Gastrocnemius medialis (tissue), 4 donors: Measurements from ENCODE around the gene SDS. TPM values are rescaled to one million over a fixed set of nuclear protein-coding genes. Genes with fewer than 3 reads are reported as not detected.

Source experiments
- ATAC-seq, 2 donors: fragments of 150-250 bp; one replicate each; pipeline ENCODE4 v1.9.1; 2016
- DNase-seq, 2 donors: peaks; one replicate each; pipeline ENCODE4 v3.0.0-alpha.2; 2019
- H3K27ac ChIP-seq, 4 donors: fragments of 200-600 bp; sonication (generic); 1 replicate in 1 of 4; 2 replicates in 3 of 4; pipeline ENCODE4 v1.5.1; 2016 to 2018; ENCODE audit warnings: mild to moderate bottlenecking in 2 of 4, moderate library complexity in 1 of 4
- H3K27me3 ChIP-seq, 3 donors: fragments of 200-600 bp; sonication (generic) in 2 of 3; 1 replicate in 1 of 3; 2 replicates in 2 of 3; pipeline versions ENCODE4 v1.5.1 to v1.6.0; 2016 to 2019; ENCODE audit warnings: mild to moderate bottlenecking in 1 of 3, moderate library complexity in 1 of 3
- H3K36me3 ChIP-seq, 2 donors: fragments of 200-600 bp; sonication (generic) in 1 of 2; one replicate each; pipeline ENCODE4 v1.5.1; 2017 to 2018
- H3K4me1 ChIP-seq, 2 donors: fragments of 200-600 bp; sonication (generic) in 1 of 2; one replicate each; pipeline ENCODE4 v1.5.1; 2016 to 2017; ENCODE audit warnings: mild to moderate bottlenecking in 2 of 2
- H3K4me3 ChIP-seq, 4 donors: fragments of 200-600 bp; sonication (generic) in 3 of 4; 1 replicate in 1 of 4; 2 replicates in 3 of 4; pipeline ENCODE4 v1.5.1; 2016 to 2019; ENCODE audit warnings: mild to moderate bottlenecking in 2 of 4
- H3K9me3 ChIP-seq, 3 donors: fragments of 200-600 bp; sonication (generic) in 2 of 3; 1 replicate in 1 of 3; 2 replicates in 2 of 3; pipeline ENCODE4 v1.5.1; 2016 to 2019
- POLR2A ChIP-seq, 2 donors: fragments of 450-650 bp; IDR thresholded peaks; one replicate each; pipeline ENCODE4 v1.6.1; 2017; ENCODE audit warnings: antibody characterized with exemption in 2 of 2, mild to moderate bottlenecking in 2 of 2, moderate library complexity in 2 of 2
- in situ Hi-C, 4 donors: fragments of 200-750 bp; cut with MboI; loops; one replicate each; pipeline versions ENCODE4 v1.15.0 to v1.8.0; 2017; ENCODE audit warnings: low sequenced_read_pairs in 4 of 4
- intact Hi-C: fragments of 100-400 bp; cut with DNase I; formaldehyde crosslinking; loops from one replicate; pipeline ENCODE4 v1.15.1; 2023; ENCODE audit warnings: low total_unique reads
- total RNA-seq, 4 donors: library from RNA; depleted of rRNA; stranded (reverse); fragments of >200 nt; gene quantifications; one replicate each; pipeline versions ENCODE4 v1.1.0 to v1.2.3, GENCODE V29; 2016
- TF ChIP-seq, protein P1 (sequence below), 5 experiments: fragments of 450-650 bp in 3 of 5; fragments of 200-600 bp in 2 of 5; sonication (generic) in 2 of 5; IDR thresholded peaks in 4 of 5; conservative IDR thresholded peaks in 1 of 5; 1 replicate in 4 of 5; 2 replicates in 1 of 5; pipeline ENCODE4 v1.5.1; 2016 to 2019; ENCODE audit warnings: antibody characterized with exemption in 5 of 5, mild to moderate bottlenecking in 3 of 5, moderate library complexity in 3 of 5

Gene SDS
- total RNA-seq, 4 donors from 2014 or later: 0.34 to 2.4 (median 0.86) TPM

DNA sequence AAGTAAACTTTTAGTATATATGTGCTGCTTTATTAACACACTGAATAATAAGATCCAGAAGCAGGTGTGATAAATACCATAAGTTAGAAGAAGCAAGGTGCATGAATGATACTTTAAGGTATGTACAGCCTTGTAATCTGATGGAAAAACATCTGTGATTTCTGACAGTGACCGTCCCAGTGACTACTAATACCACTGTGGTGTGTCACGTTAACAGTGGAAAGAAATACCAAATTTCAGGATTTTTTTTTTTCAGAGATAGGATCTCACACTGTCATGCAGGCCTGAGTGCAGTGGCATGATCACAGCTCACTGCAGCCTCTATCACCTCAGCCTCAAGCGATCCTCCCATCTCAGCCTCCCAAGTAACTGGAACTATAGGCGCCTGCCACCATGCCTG lies 21.5 kb downstream of the SDS start:
- TF ChIP-seq, protein P1, sequence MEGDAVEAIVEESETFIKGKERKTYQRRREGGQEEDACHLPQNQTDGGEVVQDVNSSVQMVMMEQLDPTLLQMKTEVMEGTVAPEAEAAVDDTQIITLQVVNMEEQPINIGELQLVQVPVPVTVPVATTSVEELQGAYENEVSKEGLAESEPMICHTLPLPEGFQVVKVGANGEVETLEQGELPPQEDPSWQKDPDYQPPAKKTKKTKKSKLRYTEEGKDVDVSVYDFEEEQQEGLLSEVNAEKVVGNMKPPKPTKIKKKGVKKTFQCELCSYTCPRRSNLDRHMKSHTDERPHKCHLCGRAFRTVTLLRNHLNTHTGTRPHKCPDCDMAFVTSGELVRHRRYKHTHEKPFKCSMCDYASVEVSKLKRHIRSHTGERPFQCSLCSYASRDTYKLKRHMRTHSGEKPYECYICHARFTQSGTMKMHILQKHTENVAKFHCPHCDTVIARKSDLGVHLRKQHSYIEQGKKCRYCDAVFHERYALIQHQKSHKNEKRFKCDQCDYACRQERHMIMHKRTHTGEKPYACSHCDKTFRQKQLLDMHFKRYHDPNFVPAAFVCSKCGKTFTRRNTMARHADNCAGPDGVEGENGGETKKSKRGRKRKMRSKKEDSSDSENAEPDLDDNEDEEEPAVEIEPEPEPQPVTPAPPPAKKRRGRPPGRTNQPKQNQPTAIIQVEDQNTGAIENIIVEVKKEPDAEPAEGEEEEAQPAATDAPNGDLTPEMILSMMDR (IDR thresholded peaks at IDR 0.05 in 4 of 5, conservative IDR thresholded peaks at IDR 0.05 in 1 of 5): no peak
- no peak for TF ChIP-seq POLR2A (IDR thresholded peaks at IDR 0.05)
- Histone ChIP-seq H3K27ac (no peak overlapping the region), H3K4me3 (no peak overlapping the region), H3K4me1 (peaks cover 0 to 4% of the 10 kb centered on the region in 2 donors), H3K9me3 (no peaks in the 10 kb centered on the region), H3K36me3 (peaks cover 0 to 53% of the 10 kb centered on the region in 2 donors), H3K27me3 (no peaks in the 10 kb centered on the region)
- ATAC-seq: no peak
- DNase-seq: no peak
- intact Hi-C loops (no loop called here), in situ Hi-C loops (no loop called here)

DNA sequence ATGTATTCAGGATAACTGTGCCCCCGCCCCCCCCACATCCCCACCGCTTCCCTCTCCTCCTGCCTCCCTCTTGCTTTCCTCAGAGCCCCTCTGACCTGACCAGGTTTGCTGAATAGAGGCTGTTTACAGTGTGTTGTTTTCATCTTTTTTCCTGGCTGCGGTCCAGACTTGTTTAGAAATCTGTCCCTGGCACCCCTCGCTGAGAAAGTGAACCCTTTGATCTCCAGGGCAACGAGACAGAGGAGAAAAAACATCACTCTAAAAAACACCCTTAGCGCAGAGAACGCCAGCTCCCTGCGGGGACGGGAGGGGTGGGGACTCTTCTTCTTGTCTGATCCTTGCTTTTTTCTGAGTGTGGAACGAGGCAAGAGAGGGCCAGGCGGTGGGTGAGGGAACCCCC lies 22.5 kb downstream of the SDS start:
- Histone ChIP-seq H3K4me3 (no peak overlapping the region), H3K27ac (no peak overlapping the region), H3K9me3 (no peaks in the 10 kb centered on the region), H3K36me3 (peaks cover 0 to 53% of the 10 kb centered on the region in 2 donors), H3K27me3 (no peaks in the 10 kb centered on the region), H3K4me1 (peaks cover 0 to 4% of the 10 kb centered on the region in 2 donors)
- ATAC-seq (no peak), DNase-seq (no peak)
- intact Hi-C loops (no loop called here), in situ Hi-C loops (no loop called here)
- TF ChIP-seq POLR2A (IDR thresholded peaks at IDR 0.05): no peak
- TF ChIP-seq, protein P1 (IDR thresholded peaks at IDR 0.05 in 4 of 5, conservative IDR thresholded peaks at IDR 0.05 in 1 of 5): no peak

DNA sequence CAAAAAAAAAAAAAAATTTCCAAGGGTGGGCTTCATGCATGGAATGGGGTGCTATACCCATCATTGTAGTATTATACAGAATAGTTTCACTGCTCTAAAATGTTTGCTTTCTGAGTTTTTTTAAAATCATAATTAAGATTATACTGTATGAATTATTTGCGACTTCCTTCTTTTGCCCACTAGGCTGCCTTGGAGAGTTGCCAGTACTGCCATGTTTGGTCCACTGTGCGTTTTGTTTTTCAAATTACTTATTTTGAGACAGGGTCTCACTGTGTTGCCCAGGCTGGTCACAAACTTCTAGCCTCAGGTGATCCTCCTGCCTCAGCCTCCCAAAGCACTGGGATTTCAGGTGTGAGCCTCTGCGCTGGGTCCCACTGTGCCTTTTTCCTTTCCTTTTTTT lies 25.4 kb downstream of the SDS start:
- ATAC-seq: no peak
- no peaks in the 10 kb centered on the region for H3K9me3 ChIP-seq
- peaks cover 0 to 58% of the 10 kb centered on the region in 2 donors for H3K36me3 ChIP-seq
- H3K4me3 ChIP-seq: no peak overlapping the region
- peaks cover 0 to 4% of the 10 kb centered on the region in 2 donors for H3K4me1 ChIP-seq
- no peak for TF ChIP-seq POLR2A (IDR thresholded peaks at IDR 0.05)
- TF ChIP-seq, protein P1 (IDR thresholded peaks at IDR 0.05 in 4 of 5, conservative IDR thresholded peaks at IDR 0.05 in 1 of 5): no peak
- in situ Hi-C loops: no loop called here
- H3K27me3 ChIP-seq: no peaks in the 10 kb centered on the region
- intact Hi-C loops: no loop called here
- DNase-seq: no peak
- H3K27ac ChIP-seq: no peak overlapping the region

DNA sequence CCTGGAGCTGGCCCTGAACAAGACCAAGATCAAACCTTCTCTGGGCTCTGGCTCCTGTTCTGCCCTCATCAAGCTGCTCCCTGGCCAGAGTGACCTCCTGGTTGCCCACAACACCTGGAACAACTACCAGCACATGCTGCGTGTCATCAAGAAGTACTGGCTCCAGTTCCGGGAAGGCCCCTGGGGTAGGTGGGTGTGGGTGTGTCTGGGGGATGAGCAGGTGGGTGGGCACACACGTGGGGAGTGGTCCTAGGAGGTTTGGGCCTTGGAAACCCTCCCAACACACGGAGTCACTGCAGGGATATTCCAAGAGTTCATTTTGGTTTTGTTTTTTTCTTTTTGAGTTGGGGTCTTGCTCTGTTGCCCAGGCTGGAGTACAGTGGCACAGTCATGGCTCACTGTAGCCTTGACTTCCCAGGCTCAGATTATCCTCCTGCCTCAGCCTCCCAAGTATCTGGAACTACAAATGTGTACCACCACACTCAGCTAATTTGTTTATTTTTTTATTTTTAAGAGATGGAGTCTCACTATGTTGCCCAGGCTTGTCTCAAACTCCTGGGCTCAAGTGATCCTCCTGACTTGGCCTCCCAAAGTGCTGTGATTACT lies 28.8 kb downstream of the SDS start:
- Histone ChIP-seq H3K27me3 (no peaks in the 10 kb centered on the region), H3K36me3 (peaks cover 0 to 54% of the 10 kb centered on the region in 2 donors), H3K27ac (no peak overlapping the region), H3K4me1 (no peaks in the 10 kb centered on the region), H3K9me3 (no peaks in the 10 kb centered on the region), H3K4me3 (no peak overlapping the region)
- intact Hi-C loops (no loop called here), in situ Hi-C loops (no loop called here)
- no peak for TF ChIP-seq POLR2A (IDR thresholded peaks at IDR 0.05)
- TF ChIP-seq, protein P1 (IDR thresholded peaks at IDR 0.05 in 4 of 5, conservative IDR thresholded peaks at IDR 0.05 in 1 of 5): no peak
- no peak for DNase-seq
- ATAC-seq: no peak

DNA sequence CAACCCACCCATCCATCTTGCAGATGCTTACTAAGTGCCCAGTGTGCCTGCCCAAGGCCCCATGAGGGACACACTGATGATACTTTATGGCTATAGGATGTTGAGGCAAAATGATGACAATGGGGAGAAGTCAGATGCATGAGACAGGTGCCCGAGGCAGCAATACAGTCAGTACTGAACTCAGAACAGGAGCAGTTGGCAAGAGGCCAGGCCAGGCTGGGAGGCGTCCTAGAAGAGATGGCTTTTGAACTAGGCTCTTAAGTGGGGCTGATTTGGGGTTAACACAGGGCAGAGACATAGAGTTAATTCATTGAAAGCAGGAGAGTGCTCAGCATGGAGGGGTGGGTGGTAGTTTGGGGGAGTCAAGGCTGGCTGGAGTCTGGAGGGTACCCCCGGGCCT lies 29.7 kb downstream of the SDS start:
- no peak overlapping the region for H3K27ac ChIP-seq
- no peaks in the 10 kb centered on the region for H3K27me3 ChIP-seq
- H3K4me3 ChIP-seq: no peak overlapping the region
- peaks cover 0 to 47% of the 10 kb centered on the region in 2 donors for H3K36me3 ChIP-seq
- in situ Hi-C loops (no loop called here), intact Hi-C loops (no loop called here)
- no peaks in the 10 kb centered on the region for H3K4me1 ChIP-seq
- H3K9me3 ChIP-seq: no peaks in the 10 kb centered on the region
- no peak for ATAC-seq
- no peak for DNase-seq
- TF ChIP-seq POLR2A (IDR thresholded peaks at IDR 0.05): no peak
- TF ChIP-seq, protein P1 (IDR thresholded peaks at IDR 0.05 in 4 of 5, conservative IDR thresholded peaks at IDR 0.05 in 1 of 5): no peak
